ENCODE data around the gene OR2V2.

- TF ChIP-seq ZFP3 (CRISPR knock-in tag; IDR thresholded peaks at IDR 0.05) (no peak), SNAI2 (CRISPR knock-in tag; IDR thresholded peaks at IDR 0.05) (no peak), ZNF565 (CRISPR knock-in tag; conservative IDR thresholded peaks at IDR 0.05; ENCODE audit: low read depth) (no peak), TCF4 (CRISPR knock-in tag; IDR thresholded peaks at IDR 0.05; ENCODE audit: borderline replicate concordance) (no peak), OSR1 (CRISPR knock-in tag; IDR thresholded peaks at IDR 0.05) (no peak), ISL1 (CRISPR knock-in tag; IDR thresholded peaks at IDR 0.05) (no peak), PATZ1 (CRISPR knock-in tag; IDR thresholded peaks at IDR 0.05; ENCODE audit: borderline replicate concordance) (no peak), ZFP30 (CRISPR knock-in tag; IDR thresholded peaks at IDR 0.05) (no peak), TOX (CRISPR knock-in tag; IDR thresholded peaks at IDR 0.05; ENCODE audit: borderline replicate concordance) (no peak), ZNF70 (CRISPR knock-in tag; IDR thresholded peaks at IDR 0.05) (no peak), RARB (CRISPR knock-in tag; IDR thresholded peaks at IDR 0.05) (no peak)
These were observed 47.3 kb downstream of the OR2V2 start for GRCh38 chr5:181194489-181195248.
